Measurements from ENCODE around the gene ALCAM.

DNA sequence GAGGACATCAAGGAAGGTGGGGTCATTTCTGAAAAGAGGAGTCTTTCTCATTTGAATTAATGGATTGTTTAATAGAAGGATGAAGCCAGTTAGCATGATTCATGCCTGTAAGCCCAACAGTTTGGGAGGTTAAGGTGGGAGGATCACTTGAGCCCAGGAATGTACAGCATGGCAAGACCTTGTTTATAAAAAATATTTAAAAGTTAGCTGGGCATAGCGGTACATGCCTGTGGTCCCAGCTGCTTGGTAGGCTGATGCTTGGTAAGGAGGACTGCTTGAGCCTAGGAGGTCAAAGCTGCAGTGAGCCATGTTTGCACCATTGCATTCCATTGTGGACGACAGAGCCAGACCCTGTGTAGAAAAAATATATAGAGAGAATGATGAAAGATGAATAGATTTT lies 165.5 kb downstream of the ALCAM start:
- TF ChIP-seq POLR2A (IDR thresholded peaks at IDR 0.05; ENCODE audit: low read length), result no peak
- TF ChIP-seq GATA1 (IDR thresholded peaks at IDR 0.05; ENCODE audit: low read depth, low read length), result no peak

All from erythroblast (primary cell).